ENCODE data around the gene TANGO2.

- TF ChIP-seq CTCF (IDR thresholded peaks at IDR 0.05 in 2 of 3, conservative IDR thresholded peaks at IDR 0.05 in 1 of 3; ENCODE audit: control insufficient read depth in 2 of 3, extremely low read depth in 1 of 3, insufficient read depth in 1 of 3, low read depth in 3 of 3, low read length in 3 of 3), result no peak
- TF ChIP-seq YY1 (IDR thresholded peaks at IDR 0.05; ENCODE audit: low read depth, low read length), result no peak
Observed at GRCh38 chr22:20085651-20086050, 64.7 kb downstream of the TANGO2 start.
